SK-N-SH (cell line): ENCODE data around the gene SYNGR3. TPM values are rescaled to one million over a fixed set of nuclear protein-coding genes. Genes with fewer than 3 reads are reported as not detected.

Experiments
- CTCF ChIA-PET: fragments of 300-600, 350-600 bp; formaldehyde crosslinking; extraction: SDS; loops from one replicate; lab custom pipeline; 2021; lab: Yijun Ruan, JAX
- POLR2A ChIA-PET: fragments of 350-600 bp; sonication (Branson Sonifier 250); formaldehyde crosslinking; extraction: SDS; loops from one replicate; lab custom pipeline; 2020; ENCODE audit warnings: antibody characterized with exemption, inconsistent platforms; lab: Yijun Ruan, JAX
- DNase-seq: peaks from one replicate; pipeline ENCODE4 v3.0.0; 2012
- H2AFZ ChIP-seq: fragments of 200-600 bp; sonication (generic); 2 replicates; pipeline ENCODE4 v1.8.1; 2016; ENCODE audit warnings: antibody characterized with exemption, mild to moderate bottlenecking, low read depth
- H3F3A ChIP-seq: fragments of 200-600 bp; sonication (generic); replicated peaks from 2 replicates; pipeline ENCODE3; 2016; ENCODE audit warnings: antibody characterized with exemption, mild to moderate bottlenecking; ENCODE audit not compliant: insufficient read depth
- H3K27ac ChIP-seq, 2 experiments: fragments of 200-500 bp in 1 of 2; fragments of 200-600 bp in 1 of 2; sonication (Bioruptor generic) in 1 of 2; sonication (generic), shearing (Covaris generic) in 1 of 2; 2 replicates each; pipeline versions ENCODE4 v1.5.1 to v1.6.1; 2014 to 2016; ENCODE audit warnings: low read depth in 2 of 2, inconsistent platforms in 1 of 2, low read length in 1 of 2, mild to moderate bottlenecking in 1 of 2, mixed read lengths in 1 of 2
- H3K27me3 ChIP-seq: fragments of 200-600 bp; sonication (generic), shearing (Covaris generic); 2 replicates; pipeline ENCODE4 v1.6.1; 2016; ENCODE audit warnings: mixed run types; ENCODE audit not compliant: insufficient read depth
- H3K36me3 ChIP-seq, 2 experiments: fragments of 200-500 bp in 1 of 2; fragments of 200-600 bp in 1 of 2; sonication (Bioruptor generic) in 1 of 2; sonication (generic) in 1 of 2; replicated peaks in 1 of 2; 2 replicates each; pipeline versions ENCODE3 to v1.5.1; 2014 to 2016; ENCODE audit warnings: low read length in 1 of 2, mild to moderate bottlenecking in 1 of 2; ENCODE audit not compliant: insufficient read depth in 2 of 2, control insufficient read depth in 1 of 2
- H3K4me1 ChIP-seq, 2 experiments: fragments of 200-500 bp in 1 of 2; fragments of 200-600 bp in 1 of 2; sonication (Bioruptor generic) in 1 of 2; sonication (generic), shearing (Covaris generic) in 1 of 2; 2 replicates each; pipeline versions ENCODE4 v1.5.1 to v1.6.1; 2014 to 2016; ENCODE audit warnings: low read depth in 1 of 2, low read length in 1 of 2, mixed run types in 1 of 2; ENCODE audit not compliant: insufficient read depth in 2 of 2, control insufficient read depth in 1 of 2
- H3K4me2 ChIP-seq: fragments of 200-600 bp; sonication (generic), shearing (Covaris generic); 2 replicates; pipeline ENCODE4 v1.6.1; 2017; ENCODE audit warnings: mixed run types
- H3K4me3 ChIP-seq, 2 experiments: fragments of 200-500 bp in 1 of 2; fragments of 200-600 bp in 1 of 2; sonication (Bioruptor generic) in 1 of 2; sonication (generic), shearing (Covaris generic) in 1 of 2; 2 replicates each; pipeline versions ENCODE4 v1.5.1 to v1.8.1; 2014 to 2016; ENCODE audit warnings: low read depth in 2 of 2, inconsistent platforms in 1 of 2, low read length in 1 of 2, mild to moderate bottlenecking in 1 of 2, mixed read lengths in 1 of 2, moderate library complexity in 1 of 2
- H3K79me2 ChIP-seq: fragments of 200-600 bp; sonication (generic); 2 replicates; pipeline ENCODE4 v1.8.1; 2017; ENCODE audit warnings: mild to moderate bottlenecking; ENCODE audit not compliant: insufficient read depth
- H3K9ac ChIP-seq: fragments of 200-600 bp; sonication (generic); 2 replicates; pipeline ENCODE4 v1.6.1; 2017; ENCODE audit warnings: mixed run types
- H3K9me2 ChIP-seq: fragments of 200-600 bp; sonication (generic); 2 replicates; pipeline ENCODE4 v1.6.1; 2017; ENCODE audit warnings: mixed run types
- H3K9me3 ChIP-seq: fragments of 200-600 bp; sonication (generic); 2 replicates; pipeline ENCODE4 v1.6.1; 2017; ENCODE audit warnings: mixed run types, mild to moderate bottlenecking, moderate library complexity
- H4K20me1 ChIP-seq: fragments of 200-600 bp; sonication (generic); 2 replicates; pipeline ENCODE4 v1.6.1; 2017; ENCODE audit warnings: mild to moderate bottlenecking, mixed run types; ENCODE audit not compliant: insufficient read depth
- CTCF ChIP-seq: fragments of 200-600 bp; sonication (generic); IDR thresholded peaks from 2 replicates; pipeline ENCODE4 v1.6.1; 2017; ENCODE audit warnings: antibody characterized with exemption, mild to moderate bottlenecking, moderate library complexity
- EP300 ChIP-seq, 2 experiments: IDR thresholded peaks; 2 replicates each; pipeline versions ENCODE4 v1.4.0 to v1.6.1; 2012; ENCODE audit warnings: borderline replicate concordance in 1 of 2, low read depth in 1 of 2, low read length in 1 of 2
- EZH2phosphoT487 ChIP-seq: fragments of 200-600 bp; sonication (generic); IDR thresholded peaks from 2 replicates; pipeline ENCODE4 v1.6.1; 2017; ENCODE audit warnings: low read depth, mixed run types, mild to moderate bottlenecking, antibody characterized with exemption, moderate library complexity, borderline replicate concordance
- FOXJ3 ChIP-seq: sonication (generic); formaldehyde crosslinking; IDR thresholded peaks from 2 replicates; pipeline ENCODE4 v1.5.1; 2020; ENCODE audit warnings: mild to moderate bottlenecking, missing genetic modification reagents
- FOXM1 ChIP-seq: IDR thresholded peaks from 2 replicates; pipeline ENCODE4 v1.4.0; 2012; ENCODE audit warnings: low read depth, mild to moderate bottlenecking
- GABPA ChIP-seq: IDR thresholded peaks from 2 replicates; pipeline ENCODE4 v1.4.0; 2012; ENCODE audit warnings: low read depth, mild to moderate bottlenecking
- GATA2 ChIP-seq: sonication (generic); formaldehyde crosslinking; IDR thresholded peaks from 2 replicates; pipeline ENCODE4 v1.5.0; 2020; ENCODE audit warnings: mild to moderate bottlenecking, missing genetic modification reagents
- JUND ChIP-seq: IDR thresholded peaks from 2 replicates; pipeline ENCODE4 v1.4.0; 2012
- MEF2A ChIP-seq: IDR thresholded peaks from 2 replicates; pipeline ENCODE4 v1.4.0; 2012; ENCODE audit warnings: low read depth, borderline replicate concordance
- MXI1 ChIP-seq: IDR thresholded peaks from 2 replicates; pipeline ENCODE4 v1.6.1; 2012; ENCODE audit warnings: mild to moderate bottlenecking, low read depth, low read length, improper control_type of control experiment
- NRF1 ChIP-seq: IDR thresholded peaks from 2 replicates; pipeline ENCODE4 v1.6.1; 2012; ENCODE audit warnings: low read depth, mild to moderate bottlenecking, low read length
- POLR2AphosphoS5 ChIP-seq: IDR thresholded peaks from 2 replicates; pipeline ENCODE4 v1.6.1; 2012; ENCODE audit warnings: low read depth, low read length
- RAD21 ChIP-seq: IDR thresholded peaks from 2 replicates; pipeline ENCODE4 v1.6.1; 2012; ENCODE audit warnings: mild to moderate bottlenecking, low read length
- RFX5 ChIP-seq: IDR thresholded peaks from 2 replicates; pipeline ENCODE4 v1.6.1; 2012; ENCODE audit warnings: mild to moderate bottlenecking, improper control_type of control experiment, low read length
- SIN3A ChIP-seq: IDR thresholded peaks from 2 replicates; pipeline ENCODE4 v1.6.1; 2012; ENCODE audit warnings: low read depth, mild to moderate bottlenecking, low read length, moderate library complexity, borderline replicate concordance
- SMC3 ChIP-seq: IDR thresholded peaks from 2 replicates; pipeline ENCODE4 v1.6.1; 2012; ENCODE audit warnings: low read depth, low read length, improper control_type of control experiment
- TCF12 ChIP-seq: IDR thresholded peaks from 2 replicates; pipeline ENCODE4 v1.4.0; 2012
- USF2 ChIP-seq: fragments of 150-350 bp; IDR thresholded peaks from 2 replicates; pipeline ENCODE4 v1.6.1; 2017; ENCODE audit warnings: antibody characterized with exemption, low read length, low read depth, borderline replicate concordance
- WGBS: methylation state at CpG from one replicate; pipeline ENCODE4 v1.1.6; 2017; ENCODE audit warnings: low lambda C conversion rate; 5-methylcytosine and 5-hydroxymethylcytosine counted together
- polyA plus RNA-seq, 3 experiments: library from polyadenylated mRNA; depleted of rRNA; stranded (reverse); fragments of >200 nt; gene quantifications; 2 replicates each; pipeline ENCODE4 v1.2.3, GENCODE V29; 2012
- TF ChIP-seq, protein P1 (sequence below): IDR thresholded peaks from 2 replicates; pipeline ENCODE4 v1.4.0; 2012; ENCODE audit warnings: low read depth, borderline replicate concordance
- TF ChIP-seq, protein P2 (sequence below): fragments of 150-350 bp; IDR thresholded peaks from 2 replicates; pipeline ENCODE4 v1.6.1; 2016; ENCODE audit warnings: mild to moderate bottlenecking, low read depth, low read length

SYNGR3 gene
- polyA plus RNA-seq, 1 of the 3 experiments (the other 2 are of a cell fraction) = 10.7 TPM

DNA sequence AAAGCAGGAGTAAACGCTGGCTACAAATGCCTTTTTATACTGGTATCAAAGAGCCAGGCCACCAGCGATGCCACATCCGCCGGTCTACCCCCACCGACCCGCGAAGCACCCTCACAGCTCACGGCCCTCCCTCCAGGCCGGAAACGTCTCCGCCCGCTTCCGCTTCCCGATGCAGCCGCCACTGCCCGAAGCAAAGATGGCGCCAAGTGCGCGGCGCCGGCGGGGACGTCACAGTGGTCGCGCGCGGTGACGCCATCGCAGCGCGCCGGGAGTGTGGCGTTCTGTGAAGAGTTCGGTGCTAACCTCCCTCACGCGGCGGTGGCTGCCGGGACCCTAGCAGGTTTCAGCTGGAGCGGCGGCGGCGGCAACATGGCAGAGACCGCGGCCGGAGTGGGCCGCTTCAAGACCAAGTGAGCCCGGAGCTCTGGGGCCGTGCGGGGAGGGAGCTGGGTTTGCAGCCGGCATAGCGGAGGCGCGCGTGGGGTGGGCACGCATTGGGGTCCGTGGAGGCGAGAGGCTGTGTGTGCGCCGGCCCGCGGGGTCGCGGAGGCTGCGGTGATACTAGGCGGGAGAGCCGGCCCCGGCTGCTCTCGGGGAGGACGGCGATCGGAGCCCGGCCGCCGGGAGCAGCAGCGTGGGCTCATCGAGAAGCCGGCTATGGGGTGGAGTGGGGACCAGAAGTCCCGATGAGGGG is 17.8 kb upstream of the SYNGR3 start, which contains the start of gene TBL3 (continued):
- TF ChIP-seq MXI1 = peak; percentile 80
- TF ChIP-seq, protein P1, sequence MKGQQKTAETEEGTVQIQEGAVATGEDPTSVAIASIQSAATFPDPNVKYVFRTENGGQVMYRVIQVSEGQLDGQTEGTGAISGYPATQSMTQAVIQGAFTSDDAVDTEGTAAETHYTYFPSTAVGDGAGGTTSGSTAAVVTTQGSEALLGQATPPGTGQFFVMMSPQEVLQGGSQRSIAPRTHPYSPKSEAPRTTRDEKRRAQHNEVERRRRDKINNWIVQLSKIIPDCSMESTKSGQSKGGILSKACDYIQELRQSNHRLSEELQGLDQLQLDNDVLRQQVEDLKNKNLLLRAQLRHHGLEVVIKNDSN = no peak
- no peak for TF ChIP-seq SMC3
- TF ChIP-seq GATA2 (CRISPR knock-in tag) = no peak
- no peak for TF ChIP-seq CTCF
- TF ChIP-seq GABPA = peak; percentile 98
- TF ChIP-seq RFX5 = no peak
- TF ChIP-seq TCF12 = no peak
- peak; percentile 82 for TF ChIP-seq POLR2AphosphoS5

DNA sequence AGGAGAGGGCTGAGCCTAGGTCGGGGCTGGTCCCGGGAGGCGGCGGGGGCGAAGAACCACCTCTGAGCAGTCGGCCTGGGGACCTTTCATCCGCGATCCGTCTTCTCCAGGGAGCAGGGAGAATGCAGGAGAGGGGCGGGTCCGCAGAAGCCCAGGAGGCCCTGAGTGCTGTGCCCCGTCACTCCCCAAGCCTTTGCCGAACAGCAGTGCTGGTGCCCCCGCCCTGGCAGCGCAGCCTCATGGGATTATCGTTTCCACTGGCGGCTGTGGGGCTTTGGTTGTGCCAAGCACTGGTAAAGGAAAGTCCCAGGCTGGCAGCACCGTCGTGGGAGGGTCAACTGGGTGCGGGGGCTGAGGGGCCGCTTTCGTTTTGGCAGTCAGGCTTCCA is 17.3 kb upstream of the SYNGR3 start:
- Histone ChIP-seq H3K4me2 (peak overlapping the region; percentile 87), H3K79me2 (peaks cover 29% of the 10 kb centered on the region), H3F3A (peaks cover 4% of the 10 kb centered on the region), H3K4me1 (peaks cover 0 to 9% of the 10 kb centered on the region in 2 experiments; a peak in 1 of 4 replicates), H4K20me1 (no peaks in the 10 kb centered on the region), H3K9ac (peak overlapping the region; percentile 93), H3K27me3 (no peaks in the 10 kb centered on the region), H3K9me3 (no peaks in the 10 kb centered on the region), H3K9me2 (no peaks in the 10 kb centered on the region), H3K4me3 (peak overlapping the region; percentile 75 to 88), H2AFZ (no peak overlapping the region), H3K36me3 (peaks cover 7 to 35% of the 10 kb centered on the region in 2 experiments), H3K27ac (peak overlapping the region in 1 of 2 experiments; percentile 93; a peak in 2 of 4 replicates)
- peak; percentile 58 for DNase-seq
- TF ChIP-seq MEF2A (no peak), FOXJ3 (CRISPR knock-in tag) (no peak), MXI1 (no peak), SMC3 (no peak), USF2 (no peak), RAD21 (no peak), CTCF (no peak), FOXM1 (no peak), GATA2 (CRISPR knock-in tag) (no peak), JUND (no peak), NRF1 (no peak), RFX5 (no peak), SIN3A (no peak), EP300 (IDR thresholded peaks at IDR 0.05; ENCODE audit: borderline replicate concordance in 1 of 2, low read depth in 1 of 2, low read length in 1 of 2) (no peak), GABPA (no peak), EZH2phosphoT487 (no peak)
- TF ChIP-seq, protein P2, sequence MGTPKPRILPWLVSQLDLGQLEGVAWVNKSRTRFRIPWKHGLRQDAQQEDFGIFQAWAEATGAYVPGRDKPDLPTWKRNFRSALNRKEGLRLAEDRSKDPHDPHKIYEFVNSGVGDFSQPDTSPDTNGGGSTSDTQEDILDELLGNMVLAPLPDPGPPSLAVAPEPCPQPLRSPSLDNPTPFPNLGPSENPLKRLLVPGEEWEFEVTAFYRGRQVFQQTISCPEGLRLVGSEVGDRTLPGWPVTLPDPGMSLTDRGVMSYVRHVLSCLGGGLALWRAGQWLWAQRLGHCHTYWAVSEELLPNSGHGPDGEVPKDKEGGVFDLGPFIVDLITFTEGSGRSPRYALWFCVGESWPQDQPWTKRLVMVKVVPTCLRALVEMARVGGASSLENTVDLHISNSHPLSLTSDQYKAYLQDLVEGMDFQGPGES = no peak
- ChIA-PET POLR2A (interaction anchor here (1.0 to 1.3 kb wide), 3 partner anchors 12 to 200 kb away, joined by 4 to 8 read pairs (median 5); partner anchors contain the start of genes EME2, GFER and MRPS34), CTCF (interaction anchor here (1.2 to 3.7 kb wide), 4 partner anchors 11 to 181 kb away, joined by 3 to 19 read pairs (median 9); partner anchors contain the start of gene GFER)
- WGBS = 1% methylated on average over 16 of the region's 22 CpGs
